PC-3 (cell line): ENCODE results near the gene HTR3D.

Experiments
- CTCF ChIP-seq: fragments of 300-600 bp; sonication (generic); conservative IDR thresholded peaks from 2 replicates; pipeline ENCODE4 v1.5.1; 2017; ENCODE audit warnings: antibody characterized with exemption, low read depth, mild to moderate bottlenecking, low read length
- EZH2 ChIP-seq: fragments of 300-600 bp; sonication (generic); IDR thresholded peaks from one replicate; pipeline ENCODE4 v1.6.1; 2017; ENCODE audit warnings: antibody characterized with exemption, mild to moderate bottlenecking, low read length; ENCODE audit not compliant: unreplicated experiment
- EZH2phosphoT487 ChIP-seq: fragments of 300-600 bp; sonication (generic); IDR thresholded peaks from 2 replicates; pipeline ENCODE4 v1.6.1; 2018; ENCODE audit warnings: mild to moderate bottlenecking, antibody characterized with exemption, low read length, borderline replicate concordance

- TF ChIP-seq CTCF (peak; percentile 44), EZH2phosphoT487 (no peak), EZH2 (no peak)
Observed at GRCh38 chr3:184037816-184038215, 6.3 kb downstream of the HTR3D start.
